Measurements from ENCODE around the gene ST7. TPM values are rescaled to one million over a fixed set of nuclear protein-coding genes. Genes with fewer than 3 reads are reported as not detected.

ST7 gene
- total RNA-seq, 2 experiments from 2014 or later = 5.7 to 6.2 TPM

DNA sequence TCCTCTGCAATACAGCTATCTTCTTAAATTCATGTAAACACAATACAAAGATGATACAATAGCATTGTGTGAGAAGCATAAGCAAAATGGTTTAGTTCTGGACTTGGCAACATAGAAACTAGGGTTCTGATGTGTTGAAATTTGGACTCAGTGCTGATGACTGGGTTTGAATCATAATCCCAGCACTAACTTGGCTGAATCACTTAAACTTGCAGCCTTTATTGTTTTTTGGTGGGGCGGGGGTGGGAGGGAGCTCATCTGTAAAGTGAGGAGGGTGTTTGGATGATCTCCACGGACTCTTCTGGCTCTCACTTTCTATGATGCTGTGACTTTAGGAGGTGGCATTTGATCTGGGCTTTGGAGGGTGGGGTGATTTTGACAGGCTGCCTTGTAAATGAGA is 211.3 kb downstream of the ST7 start:
- ChIA-PET POLR2A (no interaction called here), CTCF (no interaction called here)
- H3K4me1 Mint-ChIP-seq (ENCODE audit: low read depth) = no peaks in the 10 kb centered on the region
- H3K27ac Mint-ChIP-seq = no peak overlapping the region
- DNase-seq = no peak
- H3K9me3 Mint-ChIP-seq = no peaks in the 10 kb centered on the region
- no peak overlapping the region for H3K4me3 Mint-ChIP-seq
- peaks cover 2% of the 10 kb centered on the region for H3K36me3 Mint-ChIP-seq
- no peaks in the 10 kb centered on the region for H3K27me3 Mint-ChIP-seq
- intact Hi-C loops (cut with micrococcal nuclease) = no loop called here

DNA sequence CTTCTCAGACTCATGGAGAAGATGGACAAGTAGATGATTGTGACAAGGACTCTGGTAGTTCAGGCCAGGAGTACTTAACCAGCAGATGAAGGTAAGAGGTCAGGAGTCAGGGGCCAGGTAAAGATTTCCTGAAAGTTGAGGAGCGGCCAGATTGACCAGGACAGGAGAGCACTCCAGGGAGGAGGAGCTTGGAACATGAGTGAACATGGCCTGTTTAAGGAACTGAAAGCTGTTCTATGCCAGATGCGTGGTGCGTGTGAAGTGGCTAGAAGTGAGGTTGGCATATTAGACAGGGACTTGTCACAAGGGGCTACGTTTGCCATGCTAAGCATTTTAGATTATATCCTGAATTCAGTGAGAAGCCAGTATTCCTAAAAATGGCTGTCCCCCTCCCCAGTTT is 212.4 kb downstream of the ST7 start:
- Mint-ChIP-seq H3K36me3 (peaks cover 2% of the 10 kb centered on the region), H3K9me3 (no peaks in the 10 kb centered on the region), H3K27ac (no peak overlapping the region), H3K4me3 (no peak overlapping the region), H3K27me3 (no peaks in the 10 kb centered on the region), H3K4me1 (ENCODE audit: low read depth) (no peaks in the 10 kb centered on the region)
- intact Hi-C loops (cut with micrococcal nuclease) = no loop called here
- ChIA-PET POLR2A (no interaction called here), CTCF (no interaction called here)
- no peak for DNase-seq

DNA sequence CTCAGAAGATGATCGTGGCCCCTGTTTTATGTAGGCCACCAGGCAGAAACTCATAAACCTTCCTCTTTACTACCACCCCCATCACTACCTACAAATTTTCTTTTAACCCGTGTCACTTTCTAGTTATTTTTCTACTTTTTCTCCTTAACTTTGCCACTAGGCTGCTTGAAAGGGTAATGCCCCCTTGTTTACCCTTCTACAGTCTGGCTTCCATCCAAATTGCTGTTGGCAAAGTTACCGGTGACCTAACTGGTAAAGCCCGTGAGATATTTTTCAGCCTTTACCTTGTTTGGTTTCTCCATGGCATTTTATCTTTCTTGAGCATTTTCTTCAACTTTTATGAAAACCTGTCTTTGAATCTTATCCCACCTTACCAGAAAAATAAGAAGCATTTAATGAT is 216.6 kb downstream of the ST7 start:
- ChIA-PET CTCF (no interaction called here), POLR2A (no interaction called here)
- no peaks in the 10 kb centered on the region for H3K27me3 Mint-ChIP-seq
- H3K36me3 Mint-ChIP-seq = peaks cover 5% of the 10 kb centered on the region
- H3K4me3 Mint-ChIP-seq = no peak overlapping the region
- no peaks in the 10 kb centered on the region for H3K4me1 Mint-ChIP-seq (ENCODE audit: low read depth)
- H3K27ac Mint-ChIP-seq = no peak overlapping the region
- DNase-seq = no peak
- H3K9me3 Mint-ChIP-seq = no peaks in the 10 kb centered on the region
- intact Hi-C loops (cut with micrococcal nuclease) = no loop called here

DNA sequence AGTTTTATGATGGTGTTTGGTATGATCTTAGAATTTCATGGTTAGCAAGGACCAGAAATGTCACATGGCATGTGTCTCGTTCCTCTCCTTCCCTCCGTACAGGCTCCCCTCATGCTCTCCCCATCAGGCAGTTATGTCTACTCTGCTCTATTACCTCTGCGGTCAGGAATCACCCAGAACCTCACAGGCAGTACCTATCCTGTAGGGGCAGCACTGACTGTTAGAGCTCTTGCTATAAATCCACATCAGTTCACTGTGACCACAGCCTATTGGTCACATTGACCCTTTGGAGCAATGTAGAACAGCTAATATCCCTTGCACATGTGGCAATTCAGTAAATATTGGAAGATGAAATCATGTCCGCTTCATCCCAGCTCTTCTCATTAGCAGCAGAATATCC is 217.8 kb downstream of the ST7 start:
- POLR2A ChIA-PET = no interaction called here

DNA sequence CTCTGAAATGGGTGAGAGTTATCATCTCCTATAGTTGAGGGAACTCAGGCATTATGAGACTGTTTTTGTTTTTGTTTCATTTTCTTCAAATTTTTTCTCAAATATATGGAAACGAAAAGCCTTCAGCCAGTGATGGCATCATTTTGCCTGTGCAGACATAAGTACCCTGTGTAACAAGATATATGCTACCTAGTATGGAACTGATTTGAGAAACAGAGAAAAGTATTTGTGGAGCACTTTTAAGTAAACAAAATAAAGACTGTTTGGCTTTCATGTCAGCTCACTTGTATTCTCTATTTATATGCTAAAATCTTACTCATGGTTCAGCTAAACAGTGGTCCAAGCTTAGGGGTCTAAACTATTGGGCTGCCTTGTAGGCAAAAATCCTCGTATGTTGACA is 219.0 kb downstream of the ST7 start:
- no peaks in the 10 kb centered on the region for H3K27me3 Mint-ChIP-seq
- ChIA-PET POLR2A (no interaction called here), CTCF (no interaction called here)
- DNase-seq = no peak
- H3K27ac Mint-ChIP-seq = no peak overlapping the region
- no peaks in the 10 kb centered on the region for H3K9me3 Mint-ChIP-seq
- H3K4me1 Mint-ChIP-seq (ENCODE audit: low read depth) = no peaks in the 10 kb centered on the region
- intact Hi-C loops (cut with micrococcal nuclease) = no loop called here
- no peak overlapping the region for H3K4me3 Mint-ChIP-seq
- H3K36me3 Mint-ChIP-seq = peaks cover 5% of the 10 kb centered on the region

More for the DNA sequence above, 217.8 kb downstream of the ST7 start:
- CTCF ChIA-PET = no interaction called here
- Mint-ChIP-seq H3K4me3 (no peak overlapping the region), H3K9me3 (no peaks in the 10 kb centered on the region), H3K27me3 (no peaks in the 10 kb centered on the region), H3K36me3 (peaks cover 5% of the 10 kb centered on the region), H3K27ac (no peak overlapping the region), H3K4me1 (ENCODE audit: low read depth) (no peaks in the 10 kb centered on the region)
- DNase-seq = no peak
- intact Hi-C loops (cut with micrococcal nuclease) = no loop called here

DNA sequence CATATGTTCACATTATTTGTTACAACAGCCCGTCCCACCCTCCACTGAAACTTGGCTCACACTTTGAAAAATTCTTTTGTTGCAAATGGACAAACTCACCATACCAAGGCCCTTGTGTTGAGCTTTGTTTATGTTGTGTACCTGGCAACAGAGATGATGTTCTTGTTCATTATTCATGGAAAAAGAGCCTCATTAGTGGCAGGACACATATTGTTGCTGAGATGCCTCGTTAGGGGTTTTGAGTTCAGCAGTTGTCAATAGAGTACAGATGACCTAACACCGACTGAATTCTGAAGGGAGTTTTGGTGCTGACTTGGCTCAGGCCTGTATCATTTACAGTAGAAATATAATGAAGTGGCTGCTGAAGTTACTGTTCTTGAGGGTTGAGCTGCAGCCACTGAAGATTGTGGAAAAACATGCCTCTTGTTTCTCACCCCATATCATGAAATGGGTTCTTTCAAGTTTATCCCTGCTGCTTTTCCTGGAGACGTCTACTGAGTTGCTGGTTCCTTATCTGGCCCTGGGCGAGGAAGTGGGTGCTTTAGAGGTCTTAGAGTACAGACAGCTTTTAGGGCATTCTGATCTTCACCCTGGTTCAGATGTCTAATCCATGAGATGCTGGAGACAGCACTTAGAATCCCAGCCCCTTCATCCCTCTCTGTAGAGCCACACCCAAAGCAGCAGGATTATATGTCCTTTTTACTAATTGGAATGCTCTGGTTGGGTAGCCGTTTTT is 219.9 kb downstream of the ST7 start:
- intact Hi-C loops (cut with micrococcal nuclease) = no loop called here
- ChIA-PET POLR2A (no interaction called here), CTCF (no interaction called here)
- no peak overlapping the region for H3K27ac Mint-ChIP-seq
- H3K36me3 Mint-ChIP-seq = peaks cover 5% of the 10 kb centered on the region
- H3K27me3 Mint-ChIP-seq = no peaks in the 10 kb centered on the region
- no peaks in the 10 kb centered on the region for H3K4me1 Mint-ChIP-seq (ENCODE audit: low read depth)
- no peak for DNase-seq
- H3K9me3 Mint-ChIP-seq = no peaks in the 10 kb centered on the region
- H3K4me3 Mint-ChIP-seq = no peak overlapping the region

DNA sequence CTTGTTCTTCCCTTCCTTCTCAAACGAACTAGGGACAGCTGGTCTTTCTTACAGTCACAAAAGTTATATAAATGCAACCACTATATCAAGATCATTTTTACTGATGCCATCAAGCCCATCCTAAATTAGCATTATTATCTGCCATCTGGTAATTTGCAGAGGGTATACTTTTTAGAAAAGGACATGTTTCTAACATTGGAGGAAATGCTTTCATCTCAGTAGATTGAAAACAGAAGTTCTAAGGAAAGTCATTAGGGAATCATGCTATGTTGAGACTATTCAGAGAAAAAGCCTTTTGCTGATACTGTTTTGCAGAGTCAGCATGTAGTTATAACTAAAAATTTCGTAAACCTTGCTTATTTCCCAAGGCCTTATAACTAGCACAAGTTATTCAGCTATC is 222.9 kb downstream of the ST7 start:
- intact Hi-C loops (cut with micrococcal nuclease) = no loop called here
- POLR2A ChIA-PET = no interaction called here
- H3K4me1 Mint-ChIP-seq (ENCODE audit: low read depth) = no peaks in the 10 kb centered on the region
- H3K36me3 Mint-ChIP-seq = peaks cover 5% of the 10 kb centered on the region
- CTCF ChIA-PET = no interaction called here
- H3K4me3 Mint-ChIP-seq = no peak overlapping the region
- H3K27ac Mint-ChIP-seq = no peak overlapping the region
- H3K9me3 Mint-ChIP-seq = no peaks in the 10 kb centered on the region
- no peaks in the 10 kb centered on the region for H3K27me3 Mint-ChIP-seq
- DNase-seq = no peak

DNA sequence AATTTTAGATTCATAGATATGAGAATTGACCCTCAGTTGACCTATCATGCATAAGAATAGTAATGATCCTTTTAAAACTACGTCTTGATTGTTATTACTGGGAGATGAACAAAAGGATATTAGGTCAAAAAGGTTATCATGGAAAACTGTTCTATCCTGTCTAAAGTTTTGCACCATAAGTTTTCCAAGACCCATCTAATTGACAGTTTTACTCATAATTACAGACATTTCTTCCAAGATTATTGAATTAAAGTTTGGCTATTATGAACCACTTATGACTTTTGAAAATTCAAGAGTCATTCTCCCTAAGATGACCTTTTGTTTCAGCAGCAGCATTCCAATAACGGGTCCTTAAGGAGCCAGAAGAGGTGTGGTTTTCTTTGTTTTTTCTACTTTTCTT is 225.3 kb downstream of the ST7 start:
- POLR2A ChIA-PET = no interaction called here
- CTCF ChIA-PET = no interaction called here
- H3K27me3 Mint-ChIP-seq = no peaks in the 10 kb centered on the region
- H3K36me3 Mint-ChIP-seq = peaks cover 3% of the 10 kb centered on the region
- no peak for DNase-seq
- no peaks in the 10 kb centered on the region for H3K4me1 Mint-ChIP-seq (ENCODE audit: low read depth)
- no peaks in the 10 kb centered on the region for H3K9me3 Mint-ChIP-seq
- no peak overlapping the region for H3K27ac Mint-ChIP-seq
- H3K4me3 Mint-ChIP-seq = no peak overlapping the region
- intact Hi-C loops (cut with micrococcal nuclease) = no loop called here

DNA sequence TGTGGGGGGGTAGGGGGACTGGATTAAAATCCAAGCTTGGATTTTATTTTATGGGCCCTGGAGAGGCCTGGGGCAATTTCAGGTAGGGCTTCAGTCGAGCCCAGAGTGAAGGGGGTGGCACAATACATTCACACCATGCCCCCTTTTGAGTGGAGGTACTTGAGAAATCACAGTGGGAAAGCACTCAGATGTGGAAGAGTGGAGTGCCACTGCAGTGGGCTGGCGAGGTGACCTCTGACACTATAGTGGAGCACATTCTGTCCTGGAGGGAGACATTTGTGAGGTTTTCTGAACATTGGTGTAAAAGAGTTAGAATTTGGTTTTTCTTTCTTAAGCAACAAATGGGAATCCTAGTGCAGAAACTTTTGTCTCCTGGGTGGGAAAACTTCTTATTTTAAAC is 226.4 kb downstream of the ST7 start:
- POLR2A ChIA-PET = no interaction called here

DNA sequence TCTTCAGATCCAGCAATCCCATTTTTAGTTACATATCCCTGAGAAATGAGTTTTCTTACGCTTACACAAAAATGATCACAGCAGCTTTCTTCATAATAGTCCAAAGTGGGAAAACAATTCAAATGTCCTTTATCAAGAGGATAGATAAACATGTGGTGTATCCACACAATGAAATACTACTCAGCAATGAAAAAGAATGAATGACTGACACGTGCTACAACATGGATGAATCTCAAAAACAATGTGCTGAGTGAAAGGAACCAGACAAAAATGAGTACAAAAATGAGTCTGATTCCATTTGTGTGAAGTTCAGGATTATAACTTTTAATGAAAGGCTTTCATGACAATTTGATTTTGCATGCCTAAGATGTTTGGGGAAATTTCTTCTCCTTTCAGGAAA is 230.4 kb downstream of the ST7 start:
- peaks cover 4% of the 10 kb centered on the region for H3K36me3 Mint-ChIP-seq
- no peaks in the 10 kb centered on the region for H3K27me3 Mint-ChIP-seq
- ChIA-PET POLR2A (no interaction called here), CTCF (no interaction called here)
- H3K4me1 Mint-ChIP-seq (ENCODE audit: low read depth) = no peaks in the 10 kb centered on the region
- no peak overlapping the region for H3K27ac Mint-ChIP-seq
- intact Hi-C loops (cut with micrococcal nuclease) = no loop called here
- no peaks in the 10 kb centered on the region for H3K9me3 Mint-ChIP-seq
- no peak for DNase-seq
- no peak overlapping the region for H3K4me3 Mint-ChIP-seq

More for the DNA sequence above, 226.4 kb downstream of the ST7 start:
- Mint-ChIP-seq H3K4me3 (no peak overlapping the region), H3K36me3 (peaks cover 4% of the 10 kb centered on the region), H3K27me3 (no peaks in the 10 kb centered on the region), H3K9me3 (no peaks in the 10 kb centered on the region), H3K27ac (no peak overlapping the region), H3K4me1 (ENCODE audit: low read depth) (no peaks in the 10 kb centered on the region)
- intact Hi-C loops (cut with micrococcal nuclease) = no loop called here
- CTCF ChIA-PET = no interaction called here
- no peak for DNase-seq

DNA sequence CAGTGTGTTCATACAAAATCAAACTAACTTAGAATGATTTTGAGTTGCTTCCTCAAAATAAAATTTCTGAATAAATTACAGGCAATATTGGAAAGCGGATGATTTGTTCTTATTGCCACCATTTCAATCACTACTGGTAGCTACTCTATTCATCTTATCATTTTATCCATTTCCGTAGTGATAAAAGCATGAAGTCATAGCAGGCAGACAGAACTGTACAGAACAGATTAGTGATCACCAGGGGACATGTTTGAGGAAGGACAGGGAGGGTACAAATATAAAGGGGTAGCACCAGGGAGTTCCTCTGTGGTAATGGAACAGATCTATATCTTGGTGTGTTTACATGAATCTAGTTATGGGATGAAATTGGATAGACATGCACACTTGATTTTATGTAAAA is 231.1 kb downstream of the ST7 start:
- DNase-seq = no peak
- no peaks in the 10 kb centered on the region for H3K27me3 Mint-ChIP-seq
- no peaks in the 10 kb centered on the region for H3K4me1 Mint-ChIP-seq (ENCODE audit: low read depth)
- H3K4me3 Mint-ChIP-seq = no peak overlapping the region
- intact Hi-C loops (cut with micrococcal nuclease) = no loop called here
- ChIA-PET POLR2A (no interaction called here), CTCF (no interaction called here)
- no peak overlapping the region for H3K27ac Mint-ChIP-seq
- H3K9me3 Mint-ChIP-seq = no peaks in the 10 kb centered on the region
- H3K36me3 Mint-ChIP-seq = peaks cover 4% of the 10 kb centered on the region

DNA sequence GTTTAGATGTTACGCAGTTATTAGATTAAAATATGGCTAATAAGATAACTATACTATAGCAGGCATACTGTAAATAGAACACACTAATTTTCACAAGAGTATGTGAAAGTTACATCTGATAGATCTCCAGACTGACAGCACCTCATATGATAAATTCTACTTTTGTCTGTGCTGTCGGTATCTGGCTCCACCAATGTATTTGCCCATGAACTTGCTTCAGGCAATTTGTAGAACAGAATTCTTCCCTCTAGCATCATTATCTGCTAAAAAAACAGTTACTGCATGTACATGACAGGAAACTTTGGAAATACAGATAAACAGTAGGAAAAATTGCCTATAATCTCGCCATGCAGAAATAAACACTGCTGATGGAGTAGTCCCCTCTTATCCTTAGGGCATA is 231.8 kb downstream of the ST7 start:
- intact Hi-C loops (cut with micrococcal nuclease) = no loop called here

DNA sequence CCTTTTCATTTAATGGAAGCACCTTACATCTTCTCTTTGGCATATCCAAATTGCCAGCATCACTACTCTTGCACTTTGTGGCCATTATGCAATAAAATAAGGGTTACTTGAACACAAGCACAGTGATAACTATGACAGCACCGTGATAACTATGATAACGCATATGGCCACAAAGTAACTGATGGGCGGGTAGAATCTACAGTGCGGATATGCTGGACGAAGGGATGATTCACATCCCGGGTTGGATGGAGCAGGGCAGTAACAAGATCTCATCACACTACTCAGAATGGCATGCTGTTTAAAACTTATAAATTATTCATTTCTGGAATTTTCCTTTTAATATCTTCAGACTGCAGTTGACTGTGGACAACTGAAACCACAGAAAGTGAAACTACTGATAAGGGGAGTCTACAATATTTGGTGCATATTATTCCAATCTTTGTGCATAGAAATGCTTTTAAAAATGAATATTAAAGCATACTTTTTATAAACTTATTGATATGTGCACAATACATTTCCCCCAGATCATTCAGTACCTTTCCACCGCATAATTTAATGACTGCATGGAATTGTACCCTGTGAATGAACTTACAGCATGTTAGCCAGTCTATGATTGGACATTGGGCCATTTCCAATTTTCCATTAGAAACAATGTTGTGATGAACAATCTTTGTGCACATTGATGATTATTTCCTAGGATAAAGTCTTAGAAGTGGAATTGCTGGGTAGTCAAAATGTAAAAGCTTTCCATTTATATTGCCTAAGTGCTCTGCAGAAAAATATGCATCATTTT is 233.1 kb downstream of the ST7 start:
- no peak for DNase-seq
- Mint-ChIP-seq H3K4me1 (ENCODE audit: low read depth) (no peaks in the 10 kb centered on the region), H3K9me3 (no peaks in the 10 kb centered on the region), H3K27ac (no peak overlapping the region), H3K4me3 (no peak overlapping the region), H3K36me3 (peaks cover 7% of the 10 kb centered on the region), H3K27me3 (no peaks in the 10 kb centered on the region)
- ChIA-PET CTCF (no interaction called here), POLR2A (no interaction called here)
- intact Hi-C loops (cut with micrococcal nuclease) = no loop called here

More for the DNA sequence above, 231.8 kb downstream of the ST7 start:
- Mint-ChIP-seq H3K27me3 (no peaks in the 10 kb centered on the region), H3K4me3 (no peak overlapping the region), H3K27ac (no peak overlapping the region), H3K4me1 (ENCODE audit: low read depth) (no peaks in the 10 kb centered on the region), H3K9me3 (no peaks in the 10 kb centered on the region), H3K36me3 (peaks cover 7% of the 10 kb centered on the region)
- ChIA-PET CTCF (no interaction called here), POLR2A (no interaction called here)
- DNase-seq = no peak
